Activated gamma-delta T cell treated with anti-CD3 and anti-CD28 coated beads, Interleukin-2, amount 50 U/mL, for 16 hours (primary cell): Measurements from ENCODE around the gene PYGO2.
"Not testable (repeated sequence)": the region's sequence is repeated elsewhere in the genome, so short reads cannot be mapped to it uniquely, and the experiment has no call there.

ENCODE experiments used
- DNase-seq: peaks from one replicate; pipeline ENCODE4 v3.0.0-alpha.2; 2020; ENCODE audit warnings: low read depth

PYGO2 gene

DNA sequence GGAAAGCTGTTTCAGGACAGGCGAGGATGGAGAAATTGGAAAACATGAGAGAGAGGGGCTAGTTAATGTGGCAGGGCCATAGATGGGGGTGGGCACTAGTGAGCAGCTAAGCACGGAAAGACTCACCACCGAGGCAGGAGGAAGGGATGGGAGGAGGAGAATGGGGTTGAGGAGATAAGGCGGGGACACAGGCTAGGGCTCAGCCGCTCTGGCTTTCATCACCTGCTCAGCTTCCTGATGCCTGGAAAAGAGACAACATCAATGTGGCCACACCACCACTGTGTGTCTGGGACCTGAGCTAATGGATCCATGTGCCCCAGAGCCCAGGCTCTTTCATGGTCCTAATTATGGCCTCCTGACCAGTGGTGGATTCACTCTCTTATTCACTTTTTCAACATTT is 52.6 kb downstream of the PYGO2 start:
- DNase-seq: no peak

DNA sequence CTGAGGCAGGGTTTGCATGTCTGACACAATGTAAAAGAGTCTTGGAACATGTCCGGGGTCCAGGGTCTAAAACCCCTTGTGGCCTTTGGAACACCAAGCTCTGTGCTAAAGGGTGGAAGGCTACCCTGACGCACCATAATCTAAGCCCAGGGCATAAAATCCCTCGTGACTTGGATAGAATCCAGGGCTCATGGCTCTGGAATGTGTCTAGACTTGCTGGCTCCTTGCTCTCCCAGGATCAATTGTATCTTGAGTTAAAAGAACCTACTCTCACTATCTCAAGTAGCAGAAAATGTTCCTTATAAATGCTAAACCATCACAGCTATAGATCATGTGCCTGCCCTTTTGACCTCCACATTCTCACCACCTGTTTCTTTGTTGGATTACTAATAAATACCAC is 53.5 kb downstream of the PYGO2 start:
- DNase-seq: not testable (repeated sequence)
